Stimulated activated CD8-positive, alpha-beta memory T cell treated with anti-CD3 and anti-CD28 coated beads, Interleukin-7, amount 100 ng/mL, for 24 hours (primary cell): ENCODE measurements around the gene RCE1.

Experiments used
- DNase-seq: peaks from one replicate; pipeline ENCODE4 v3.0.0-alpha.2; 2020; ENCODE audit warnings: low read depth

Gene RCE1

GRCh38 chr11:66887526-66887925 lies 44.3 kb downstream of the RCE1 start:
- no peak for DNase-seq

GRCh38 chr11:66888282-66888681 lies 45.0 kb downstream of the RCE1 start:
- DNase-seq = no peak

- no peak for DNase-seq
These were observed 46.7 kb downstream of the RCE1 start for GRCh38 chr11:66889960-66890359.

GRCh38 chr11:66891851-66892660 lies 48.8 kb downstream of the RCE1 start:
- peak; percentile 20 for DNase-seq

GRCh38 chr11:66892911-66893310 lies 49.7 kb downstream of the RCE1 start:
- DNase-seq = no peak

- DNase-seq = no peak
These were observed 50.9 kb downstream of the RCE1 start for GRCh38 chr11:66894141-66894540.
